Uterus (tissue), 4 donors: ENCODE results near the gene RFX2. TPM values are rescaled to one million over a fixed set of nuclear protein-coding genes. Genes with fewer than 3 reads are reported as not detected.

ENCODE experiments used
- DNase-seq, 2 donors: peaks; one replicate each; pipeline ENCODE4 v3.0.0-alpha.2; 2019 to 2020
- H3K27ac ChIP-seq, 2 donors: fragments of 200-600 bp; sonication (generic); 1 replicate in 1 of 2; 2 replicates in 1 of 2; pipeline ENCODE4 v1.5.1; 2016 to 2018
- H3K27me3 ChIP-seq, 2 donors: fragments of 200-600 bp; sonication (generic); one replicate each; pipeline ENCODE4 v1.5.1; 2018 to 2019; ENCODE audit warnings: control low read depth in 1 of 2
- H3K36me3 ChIP-seq, 2 donors: fragments of 200-600 bp; sonication (generic); one replicate each; pipeline ENCODE4 v1.5.1; 2019; ENCODE audit warnings: control low read depth in 1 of 2
- H3K4me1 ChIP-seq, 2 donors: fragments of 200-600 bp; sonication (generic); one replicate each; pipeline ENCODE4 v1.5.1; 2018 to 2019; ENCODE audit warnings: control low read depth in 1 of 2
- H3K4me3 ChIP-seq, 2 donors: fragments of 200-600 bp; sonication (generic); 1 replicate in 1 of 2; 2 replicates in 1 of 2; pipeline ENCODE4 v1.5.1; 2018 to 2019; ENCODE audit warnings: mild to moderate bottlenecking in 1 of 2
- H3K9me3 ChIP-seq, 2 donors: fragments of 200-600 bp; sonication (generic); one replicate each; pipeline ENCODE4 v1.5.1; 2019; ENCODE audit warnings: control low read depth in 1 of 2
- POLR2A ChIP-seq, 2 donors: fragments of 450-650 bp; IDR thresholded peaks; one replicate each; pipeline ENCODE4 v1.6.1; 2016; ENCODE audit warnings: antibody characterized with exemption in 2 of 2, mild to moderate bottlenecking in 1 of 2, moderate library complexity in 1 of 2
- intact Hi-C: fragments of 100-400 bp; cut with DNase I; formaldehyde crosslinking; loops from one replicate; pipeline ENCODE4 v1.15.1; 2023; ENCODE audit warnings: low total_unique reads
- total RNA-seq, 4 donors: library from RNA; depleted of rRNA in 3 of 4; stranded (reverse); fragments of >200 nt in 3 of 4; gene quantifications; one replicate each; pipeline versions ENCODE4 v1.1.0 to v1.2.4, GENCODE V29; 2014 to 2023
- TF ChIP-seq, protein P1 (sequence below), 4 experiments: fragments of 200-600 bp in 2 of 4; fragments of 450-650 bp in 2 of 4; sonication (generic) in 2 of 4; IDR thresholded peaks; one replicate each; pipeline ENCODE4 v1.5.1; 2016 to 2019; ENCODE audit warnings: antibody characterized with exemption in 4 of 4, mild to moderate bottlenecking in 2 of 4, moderate library complexity in 1 of 4
- donor health status: DM: yes; HTN: yes; CAD: no.

The RFX2 gene
- total RNA-seq, 4 donors from 2014 or later, result 10.5 to 77.9 (median 22.8) TPM

DNA sequence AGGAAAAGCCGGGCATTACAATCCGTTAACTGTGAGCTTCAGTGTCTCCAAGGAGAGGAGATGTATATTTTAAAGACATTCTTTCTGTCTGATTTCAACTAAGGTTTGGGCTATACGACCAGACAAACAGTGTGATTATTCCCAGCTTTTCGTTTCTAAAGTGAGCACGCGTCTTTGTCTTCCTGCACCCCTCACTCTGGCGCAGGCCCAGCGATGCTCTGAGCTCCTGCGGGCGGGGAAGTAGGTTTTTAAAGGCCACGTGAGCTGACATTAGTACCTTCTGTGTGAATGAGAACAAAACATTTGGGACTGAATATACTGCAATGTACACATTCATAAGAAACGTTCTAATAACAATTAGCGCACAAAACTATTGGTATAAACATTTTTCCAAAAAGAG lies 117.1 kb downstream of the RFX2 start:
- Histone ChIP-seq H3K9me3 (no peaks in the 10 kb centered on the region), H3K36me3 (no peaks in the 10 kb centered on the region), H3K4me3 (no peak overlapping the region), H3K4me1 (no peaks in the 10 kb centered on the region), H3K27me3 (no peaks in the 10 kb centered on the region), H3K27ac (no peak overlapping the region)
- DNase-seq, result no peak
- intact Hi-C loops, result no loop called here
- TF ChIP-seq, protein P1, sequence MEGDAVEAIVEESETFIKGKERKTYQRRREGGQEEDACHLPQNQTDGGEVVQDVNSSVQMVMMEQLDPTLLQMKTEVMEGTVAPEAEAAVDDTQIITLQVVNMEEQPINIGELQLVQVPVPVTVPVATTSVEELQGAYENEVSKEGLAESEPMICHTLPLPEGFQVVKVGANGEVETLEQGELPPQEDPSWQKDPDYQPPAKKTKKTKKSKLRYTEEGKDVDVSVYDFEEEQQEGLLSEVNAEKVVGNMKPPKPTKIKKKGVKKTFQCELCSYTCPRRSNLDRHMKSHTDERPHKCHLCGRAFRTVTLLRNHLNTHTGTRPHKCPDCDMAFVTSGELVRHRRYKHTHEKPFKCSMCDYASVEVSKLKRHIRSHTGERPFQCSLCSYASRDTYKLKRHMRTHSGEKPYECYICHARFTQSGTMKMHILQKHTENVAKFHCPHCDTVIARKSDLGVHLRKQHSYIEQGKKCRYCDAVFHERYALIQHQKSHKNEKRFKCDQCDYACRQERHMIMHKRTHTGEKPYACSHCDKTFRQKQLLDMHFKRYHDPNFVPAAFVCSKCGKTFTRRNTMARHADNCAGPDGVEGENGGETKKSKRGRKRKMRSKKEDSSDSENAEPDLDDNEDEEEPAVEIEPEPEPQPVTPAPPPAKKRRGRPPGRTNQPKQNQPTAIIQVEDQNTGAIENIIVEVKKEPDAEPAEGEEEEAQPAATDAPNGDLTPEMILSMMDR (IDR thresholded peaks at IDR 0.05), result no peak
- TF ChIP-seq POLR2A (IDR thresholded peaks at IDR 0.05), result no peak

DNA sequence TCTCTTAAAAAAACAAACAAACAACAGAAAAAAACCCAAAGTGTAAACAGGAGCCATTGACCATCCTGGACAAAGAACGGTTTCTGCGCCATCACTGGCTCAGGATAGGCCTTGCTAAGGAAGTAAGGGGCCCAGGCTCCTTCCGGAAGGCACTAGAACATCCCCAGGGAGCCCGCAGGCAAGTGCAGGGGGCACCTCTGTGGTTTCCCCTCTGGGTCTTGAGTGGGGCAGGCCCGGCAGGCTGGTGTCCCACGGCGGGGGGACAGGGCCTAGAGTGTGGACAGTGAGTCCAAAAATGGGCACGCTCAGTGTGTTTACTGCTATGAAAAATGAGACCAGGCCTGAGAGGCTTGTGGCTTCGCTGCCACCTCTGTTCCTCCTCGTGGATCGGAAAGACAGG lies 117.5 kb downstream of the RFX2 start:
- Histone ChIP-seq H3K27ac (no peak overlapping the region), H3K4me3 (no peak overlapping the region), H3K9me3 (no peaks in the 10 kb centered on the region), H3K27me3 (no peaks in the 10 kb centered on the region), H3K36me3 (no peaks in the 10 kb centered on the region), H3K4me1 (no peaks in the 10 kb centered on the region)
- TF ChIP-seq, protein P1 (IDR thresholded peaks at IDR 0.05), result no peak
- TF ChIP-seq POLR2A (IDR thresholded peaks at IDR 0.05), result no peak
- intact Hi-C loops, result no loop called here
- no peak for DNase-seq

DNA sequence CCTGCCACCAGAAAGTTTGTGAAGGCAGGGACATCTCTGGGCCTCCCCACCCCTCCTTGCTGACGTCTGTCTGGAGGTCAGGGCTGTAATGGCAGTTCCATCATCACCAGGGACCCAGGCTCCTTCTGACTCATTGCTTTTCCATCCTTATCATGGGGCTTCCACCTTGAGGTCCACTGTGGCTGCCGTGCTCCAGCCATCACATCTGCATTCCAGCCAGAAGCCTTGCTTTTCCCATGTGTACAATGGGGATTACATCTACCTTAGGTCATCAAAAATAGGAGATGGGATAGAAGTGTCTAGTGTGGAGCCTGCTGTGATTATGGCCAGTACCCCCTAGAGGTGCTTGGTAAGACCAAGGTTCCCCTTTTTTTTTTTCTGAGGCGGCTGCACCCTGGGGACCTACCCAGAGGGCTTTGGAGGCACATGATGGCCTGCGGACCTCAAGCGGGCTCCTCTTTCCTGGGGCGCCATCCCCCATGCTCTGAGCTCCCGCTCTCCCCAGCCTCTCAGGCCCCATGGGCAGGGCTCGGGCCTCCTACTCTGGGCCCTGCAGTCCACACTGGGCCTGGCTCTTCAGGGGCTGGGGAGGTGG lies 119.0 kb downstream of the RFX2 start:
- Histone ChIP-seq H3K4me1 (no peaks in the 10 kb centered on the region), H3K36me3 (no peaks in the 10 kb centered on the region), H3K4me3 (no peak overlapping the region), H3K27me3 (no peaks in the 10 kb centered on the region), H3K9me3 (no peaks in the 10 kb centered on the region), H3K27ac (no peak overlapping the region)
- DNase-seq, result no peak
- TF ChIP-seq, protein P1 (IDR thresholded peaks at IDR 0.05), result no peak
- no peak for TF ChIP-seq POLR2A (IDR thresholded peaks at IDR 0.05)
- intact Hi-C loops, result no loop called here

DNA sequence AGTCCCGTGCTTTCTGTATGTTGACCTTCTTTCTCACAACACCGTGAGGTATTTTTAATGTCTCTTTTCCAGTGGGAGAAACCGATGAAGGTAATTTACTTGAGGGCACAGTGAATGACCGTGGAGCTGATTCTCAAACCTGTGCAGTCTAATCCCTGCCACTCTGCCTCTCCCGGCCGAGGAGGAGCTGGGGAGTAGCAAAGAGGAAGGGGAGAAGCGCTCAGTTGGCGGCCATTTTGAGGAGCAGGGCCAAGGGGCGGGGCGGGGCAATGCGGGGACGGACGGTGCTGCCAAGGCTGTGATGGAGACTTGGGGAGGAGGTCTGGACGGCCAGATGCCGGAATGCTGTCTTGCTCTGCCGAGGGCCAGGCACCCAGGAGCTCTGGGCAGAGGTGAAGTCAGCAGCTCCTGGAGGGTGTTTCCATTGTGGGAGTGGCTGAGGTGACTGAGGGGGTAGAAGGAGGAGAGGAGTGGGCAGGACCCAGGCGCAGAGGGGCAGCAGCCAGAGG lies 120.0 kb downstream of the RFX2 start:
- no peak for DNase-seq
- no peaks in the 10 kb centered on the region for H3K27me3 ChIP-seq
- TF ChIP-seq POLR2A (IDR thresholded peaks at IDR 0.05), result no peak
- TF ChIP-seq, protein P1 (IDR thresholded peaks at IDR 0.05), result no peak
- H3K27ac ChIP-seq, result no peak overlapping the region
- no peaks in the 10 kb centered on the region for H3K9me3 ChIP-seq
- H3K4me3 ChIP-seq, result no peak overlapping the region
- no peaks in the 10 kb centered on the region for H3K4me1 ChIP-seq
- H3K36me3 ChIP-seq, result no peaks in the 10 kb centered on the region
- intact Hi-C loops, result no loop called here

DNA sequence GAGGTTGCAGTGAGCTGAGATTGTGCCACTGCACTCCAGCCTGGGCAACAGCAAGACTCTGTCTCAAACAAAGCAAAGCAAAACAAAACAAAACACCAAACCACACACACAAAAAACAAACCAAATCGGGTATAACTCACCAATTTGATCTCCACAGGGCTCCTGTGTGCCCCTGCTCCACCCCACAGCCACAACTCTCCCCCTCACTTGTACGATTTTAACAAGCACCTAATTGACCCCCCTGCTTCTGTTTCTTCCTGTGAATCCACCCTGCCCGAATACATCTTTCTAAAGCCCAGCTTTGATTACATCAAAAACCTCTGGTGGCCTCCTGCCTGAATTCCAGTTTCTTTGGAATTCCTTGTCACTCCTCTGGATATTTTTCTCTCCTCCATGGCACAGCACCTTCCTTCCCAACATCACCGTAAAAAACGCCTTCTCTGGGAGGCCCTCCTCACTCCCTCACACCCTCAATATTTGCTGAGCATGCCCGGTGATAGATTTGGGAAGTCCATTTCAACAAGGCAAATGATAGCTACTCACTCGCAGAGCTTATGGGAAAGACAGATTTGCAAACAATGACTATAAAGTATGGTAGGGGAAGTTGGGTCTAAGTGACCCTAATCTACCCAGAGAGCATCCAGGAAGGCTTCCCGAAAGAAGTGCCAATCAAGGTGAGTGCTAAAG lies 120.8 kb downstream of the RFX2 start:
- no peak overlapping the region for H3K4me3 ChIP-seq
- no peaks in the 10 kb centered on the region for H3K27me3 ChIP-seq
- TF ChIP-seq POLR2A (IDR thresholded peaks at IDR 0.05), result no peak
- TF ChIP-seq, protein P1 (IDR thresholded peaks at IDR 0.05), result no peak
- H3K36me3 ChIP-seq, result no peaks in the 10 kb centered on the region
- intact Hi-C loops, result loop anchor here (5.0 kb wide), 1 partner anchor 33 kb away; no protein-coding TSS in a partner anchor
- DNase-seq, result no peak
- no peaks in the 10 kb centered on the region for H3K9me3 ChIP-seq
- no peaks in the 10 kb centered on the region for H3K4me1 ChIP-seq
- no peak overlapping the region for H3K27ac ChIP-seq
